GM18907 (cell line): Measurements from ENCODE around the gene NPAS1.
"Not testable (repeated sequence)": the region's sequence is repeated elsewhere in the genome, so short reads cannot be mapped to it uniquely, and the experiment has no call there.

Source experiments
- ATAC-seq: cut with Tn5 transposase; IDR thresholded peaks from one replicate; pipeline ENCODE4 v1.9.1; 2021; ENCODE audit warnings: mild to moderate bottlenecking, moderate library complexity; ENCODE audit not compliant: unreplicated experiment

Gene NPAS1

DNA sequence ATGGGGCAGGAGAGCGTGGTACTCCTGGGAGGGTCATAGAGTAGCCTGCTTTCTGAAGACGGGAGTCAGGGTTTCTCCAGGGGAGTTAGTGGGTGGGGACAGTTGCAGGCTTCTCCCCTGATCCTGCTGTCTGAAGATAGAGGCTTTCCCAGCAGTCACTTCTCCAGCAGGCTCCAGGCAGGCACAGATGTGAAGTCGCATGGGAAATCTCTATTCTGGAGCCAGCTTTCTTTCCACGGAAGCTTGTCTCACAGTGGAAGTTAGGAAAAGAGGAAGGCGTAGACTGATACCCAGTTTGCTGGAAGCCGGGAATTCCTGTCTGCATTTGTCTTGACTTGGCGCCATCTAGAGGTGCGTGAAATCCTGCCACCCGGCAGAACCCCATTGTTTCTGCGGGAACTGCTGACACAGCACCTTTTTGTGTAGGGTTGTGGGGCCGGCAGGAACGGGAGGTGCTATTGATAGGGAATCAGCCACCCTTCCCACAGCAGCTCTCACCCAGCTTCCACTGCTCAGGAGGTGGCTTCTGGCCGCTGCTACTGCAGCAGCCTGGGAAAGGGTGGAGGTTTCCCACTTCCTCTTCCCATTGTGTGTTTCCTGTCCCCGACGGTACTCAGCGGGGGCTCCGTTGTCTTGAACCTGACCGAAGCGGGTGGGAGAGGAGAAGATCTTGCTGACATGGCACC is 28.5 kb upstream of the NPAS1 start:
- no peak for ATAC-seq

DNA sequence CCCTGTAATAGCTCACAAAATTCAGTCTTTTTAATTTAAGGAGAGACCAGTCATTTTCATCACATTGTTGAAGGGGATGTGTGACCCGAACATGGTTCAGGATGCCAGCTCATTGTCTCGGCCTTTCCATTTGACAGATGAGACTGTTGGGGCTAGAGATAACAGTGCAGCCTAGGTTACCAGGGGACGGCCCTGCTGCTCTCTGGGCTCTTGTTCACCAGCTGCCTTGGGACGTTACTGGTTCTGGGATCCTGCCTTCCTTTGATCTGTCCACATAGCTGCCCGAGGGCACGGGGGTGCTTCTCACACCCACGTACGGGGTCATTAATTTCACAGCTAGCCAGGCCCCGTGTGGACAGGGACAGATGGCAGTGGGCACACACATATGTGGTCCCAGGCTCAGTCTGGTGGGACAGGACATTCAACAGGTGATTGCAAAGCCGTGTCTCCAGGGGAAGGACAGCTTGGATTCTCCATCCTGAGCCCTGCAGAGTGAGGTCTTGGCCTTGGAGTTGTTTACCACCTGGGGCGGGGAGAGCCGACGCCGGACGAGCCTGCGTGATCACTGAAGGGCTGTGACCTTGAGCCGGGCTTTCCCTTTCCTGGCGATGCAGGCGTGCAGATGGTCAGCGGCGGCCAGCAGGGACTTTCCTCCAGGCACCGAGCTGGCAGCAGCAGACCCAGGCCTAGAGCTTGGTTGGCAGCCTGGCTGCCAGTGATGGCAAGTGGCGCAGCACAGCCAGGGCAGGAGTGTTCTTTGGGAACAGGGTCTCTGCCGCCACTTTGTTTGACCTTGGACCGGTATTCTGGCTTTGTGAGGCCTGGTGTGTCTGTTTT is 26.7 kb upstream of the NPAS1 start:
- no peak for ATAC-seq

DNA sequence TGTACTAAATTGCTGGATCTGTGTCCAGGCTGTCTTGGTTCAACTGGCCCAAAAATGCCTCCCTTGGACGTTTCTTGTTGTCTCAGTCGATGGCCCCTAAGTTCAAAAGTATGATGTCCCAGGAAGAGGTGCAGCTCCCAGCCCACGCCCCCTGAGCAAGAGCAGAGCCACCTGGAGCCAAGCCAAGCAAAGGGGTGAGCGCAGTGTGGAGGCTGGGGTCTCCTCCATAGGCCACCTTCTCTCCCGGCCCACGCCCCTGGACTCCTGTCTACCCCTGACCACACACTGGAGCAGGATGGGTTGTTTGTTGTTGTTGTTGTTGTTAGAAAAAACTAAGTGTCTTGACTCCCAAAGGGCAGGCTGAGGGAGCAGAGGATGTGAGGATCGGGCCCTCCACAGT is 26.0 kb upstream of the NPAS1 start:
- ATAC-seq: no peak

DNA sequence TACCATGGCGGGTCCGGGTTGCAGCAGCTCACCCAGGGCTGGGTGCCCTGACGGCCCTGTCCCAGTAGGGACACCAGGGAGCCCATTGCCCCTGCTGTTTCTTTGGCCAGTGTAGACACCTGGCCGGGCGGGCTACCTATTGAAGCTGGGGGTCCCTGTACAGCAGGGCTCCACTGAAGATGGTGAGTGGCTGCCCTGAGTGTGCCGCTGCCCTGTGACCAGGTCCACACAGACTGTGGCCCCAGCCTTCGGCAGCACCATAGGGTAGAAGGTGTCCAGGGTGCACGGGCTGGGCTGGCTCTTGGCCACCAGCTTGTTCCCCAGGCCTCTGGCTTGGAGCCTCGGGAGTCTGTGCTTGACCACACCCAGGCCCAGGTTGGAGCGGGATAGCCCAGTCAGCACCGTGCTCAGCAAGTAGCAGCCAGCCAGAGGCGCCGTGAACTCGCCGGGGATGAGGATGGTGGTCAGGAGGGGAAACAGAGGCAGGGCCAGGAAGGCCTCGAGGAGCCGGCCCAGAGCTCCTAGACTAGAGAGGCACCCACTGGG is 25.4 kb upstream of the NPAS1 start:
- no peak for ATAC-seq

DNA sequence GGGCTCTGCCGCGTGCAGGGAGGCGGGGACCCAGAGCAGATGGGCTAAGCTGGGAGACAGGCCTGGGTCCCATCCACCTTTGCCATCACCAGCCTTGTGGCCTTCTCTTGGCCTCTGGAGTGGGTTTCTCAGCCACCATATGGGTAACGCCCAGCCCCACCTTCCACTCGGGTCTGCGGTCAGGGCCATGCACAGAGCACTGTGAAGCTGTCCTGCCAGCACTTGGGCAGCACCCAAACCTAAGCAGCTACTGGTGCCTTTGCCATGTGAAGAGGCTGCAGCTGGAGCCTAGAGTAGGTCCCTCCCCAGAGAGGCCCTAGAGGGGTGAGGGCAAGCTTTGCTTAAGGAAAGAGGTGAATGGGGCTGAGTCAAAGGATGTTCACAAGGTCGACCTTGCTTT is 24.1 kb upstream of the NPAS1 start:
- ATAC-seq: no peak

DNA sequence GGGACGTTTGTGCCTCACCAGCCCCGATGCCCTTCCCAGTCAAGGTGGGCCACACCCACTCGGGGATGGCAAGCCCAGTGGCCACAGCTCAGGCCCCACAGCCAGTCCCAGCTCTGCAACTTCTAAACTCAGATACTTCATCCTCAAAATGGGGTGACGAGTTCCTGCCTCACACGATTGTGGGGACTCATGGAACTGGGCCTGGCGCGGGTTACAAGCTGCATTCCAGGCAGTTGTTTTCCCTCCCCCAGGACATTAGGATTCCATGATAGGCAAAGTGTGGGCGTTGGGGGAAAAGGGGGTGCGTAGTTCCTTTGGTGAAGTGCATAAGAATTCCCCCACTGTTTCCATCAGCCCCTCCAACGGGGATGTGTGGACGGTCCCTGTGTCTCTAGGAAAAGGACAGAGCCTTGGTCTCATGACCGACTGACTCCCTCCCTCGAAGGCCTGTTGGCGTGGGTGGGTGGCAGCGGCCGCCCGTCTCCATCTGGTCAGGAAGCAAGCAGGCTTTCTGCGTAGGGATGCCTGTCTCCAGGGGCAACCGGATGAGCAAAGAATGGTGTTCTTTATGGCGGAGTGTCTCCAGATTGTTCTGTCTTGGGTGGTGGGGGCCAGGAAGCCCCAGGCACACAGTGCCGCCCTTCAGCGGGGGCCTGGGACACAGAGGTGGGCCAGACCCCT is 21.1 kb upstream of the NPAS1 start:
- no peak for ATAC-seq

DNA sequence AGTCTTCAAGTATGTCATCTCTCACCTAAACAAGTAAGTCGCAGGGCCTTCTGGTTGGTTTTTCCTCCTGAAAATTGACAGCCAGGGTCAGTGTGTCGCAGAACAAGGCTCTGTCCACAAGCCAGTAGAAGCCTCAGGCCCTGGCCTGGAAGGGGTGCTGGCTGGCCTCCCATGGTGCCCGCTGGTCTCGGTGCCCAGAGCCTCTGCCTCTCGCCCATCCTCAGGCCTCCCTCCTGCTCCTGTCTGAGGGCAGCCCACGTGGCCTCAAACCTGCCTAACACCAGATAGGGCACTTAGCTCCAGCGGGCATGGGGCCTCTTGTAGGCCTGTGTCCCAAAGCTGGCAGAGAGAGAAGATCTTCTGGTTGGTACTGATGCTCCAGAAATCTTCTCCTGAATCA is 20.3 kb upstream of the NPAS1 start:
- ATAC-seq: no peak

DNA sequence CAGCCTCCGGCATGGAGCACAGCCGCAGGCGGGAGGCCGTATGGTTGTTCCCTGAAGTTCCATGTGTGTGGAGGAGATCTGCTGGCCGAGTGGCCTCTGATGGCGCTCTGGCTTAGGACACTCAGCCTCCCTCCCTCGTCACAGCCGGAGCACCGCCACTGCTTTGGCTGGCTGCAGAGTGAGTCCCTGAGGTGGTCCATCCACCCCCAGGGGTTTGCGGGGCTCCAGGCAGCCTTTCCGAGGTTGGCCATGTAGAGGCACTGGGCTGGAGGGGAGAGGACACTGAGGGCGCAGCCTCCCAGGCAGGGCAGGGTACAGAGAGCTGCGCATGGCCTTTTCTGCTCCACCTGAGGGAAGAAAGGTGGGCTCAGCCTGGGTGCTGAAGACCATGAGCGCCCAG is 19.8 kb upstream of the NPAS1 start:
- ATAC-seq: no peak

DNA sequence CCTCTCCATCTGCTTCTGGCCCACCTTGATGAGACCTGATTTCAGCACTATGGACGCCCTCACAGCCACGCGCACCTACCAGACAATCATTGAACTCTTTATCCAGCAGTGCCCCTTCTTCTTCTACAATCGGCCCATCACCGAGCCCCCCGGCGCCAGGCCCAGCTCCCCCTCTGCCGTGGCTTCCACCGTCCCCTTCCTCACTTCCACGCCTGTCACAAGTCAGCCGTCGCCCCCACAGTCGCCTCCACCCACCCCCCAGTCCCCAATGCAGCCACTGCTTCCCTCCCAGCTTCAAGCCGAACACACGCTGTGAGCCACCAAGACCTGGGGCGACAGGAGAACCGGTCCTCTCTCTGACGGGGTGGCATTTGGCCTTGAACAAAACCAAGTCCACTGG is 19.3 kb upstream of the NPAS1 start:
- ATAC-seq: no peak

DNA sequence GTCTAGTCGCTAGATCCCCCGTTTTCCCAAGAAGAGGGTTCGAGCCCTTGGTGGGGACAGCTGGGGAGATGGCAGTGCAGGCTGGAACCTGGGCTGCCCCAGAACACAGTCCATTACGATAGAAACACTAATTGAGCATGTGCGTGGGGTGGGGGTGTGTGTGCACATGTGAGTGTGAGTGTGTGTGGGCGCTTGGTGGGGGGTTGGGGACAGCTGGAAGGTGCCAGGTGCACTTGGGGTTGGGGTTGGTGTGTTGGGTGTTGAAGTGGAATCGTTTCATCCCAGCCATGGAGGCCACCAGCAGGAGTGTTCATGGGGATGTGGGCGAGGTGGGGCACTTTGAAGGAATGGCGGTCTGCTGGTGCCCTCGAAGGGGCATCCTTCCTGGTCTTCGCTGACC is 18.1 kb upstream of the NPAS1 start:
- ATAC-seq: no peak

DNA sequence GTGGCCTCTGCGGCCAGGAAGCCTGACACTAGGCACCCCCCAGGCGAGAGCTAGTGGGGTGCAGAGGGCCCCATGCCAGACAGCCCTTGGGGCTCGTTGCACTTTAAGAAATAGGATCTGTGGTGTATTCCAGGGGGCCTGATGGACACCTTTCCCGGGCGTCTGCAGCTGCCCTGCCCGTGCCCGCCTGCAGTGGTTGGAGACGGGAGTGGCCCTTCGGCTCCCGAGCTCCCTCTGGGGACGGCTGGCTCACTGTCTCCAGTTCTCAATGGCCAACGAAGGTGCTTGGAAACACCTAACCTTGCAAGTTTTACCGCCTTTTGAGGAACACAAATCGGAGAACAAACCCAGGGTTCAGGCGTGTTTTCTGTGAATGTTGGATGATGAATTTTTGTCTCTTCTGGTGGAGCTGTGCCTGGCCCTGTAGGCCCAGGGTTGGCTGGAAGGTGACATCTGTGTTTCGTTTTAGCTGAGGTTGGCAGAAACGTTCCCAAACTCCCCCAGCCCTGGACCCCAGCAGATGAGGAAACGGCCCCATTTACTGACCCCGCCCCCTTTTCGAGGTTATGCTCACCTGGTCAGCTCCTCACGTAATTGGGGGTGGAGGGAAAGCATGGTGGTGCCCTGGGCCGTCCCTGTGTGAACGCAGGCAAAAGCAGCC is 17.4 kb upstream of the NPAS1 start:
- ATAC-seq: no peak

DNA sequence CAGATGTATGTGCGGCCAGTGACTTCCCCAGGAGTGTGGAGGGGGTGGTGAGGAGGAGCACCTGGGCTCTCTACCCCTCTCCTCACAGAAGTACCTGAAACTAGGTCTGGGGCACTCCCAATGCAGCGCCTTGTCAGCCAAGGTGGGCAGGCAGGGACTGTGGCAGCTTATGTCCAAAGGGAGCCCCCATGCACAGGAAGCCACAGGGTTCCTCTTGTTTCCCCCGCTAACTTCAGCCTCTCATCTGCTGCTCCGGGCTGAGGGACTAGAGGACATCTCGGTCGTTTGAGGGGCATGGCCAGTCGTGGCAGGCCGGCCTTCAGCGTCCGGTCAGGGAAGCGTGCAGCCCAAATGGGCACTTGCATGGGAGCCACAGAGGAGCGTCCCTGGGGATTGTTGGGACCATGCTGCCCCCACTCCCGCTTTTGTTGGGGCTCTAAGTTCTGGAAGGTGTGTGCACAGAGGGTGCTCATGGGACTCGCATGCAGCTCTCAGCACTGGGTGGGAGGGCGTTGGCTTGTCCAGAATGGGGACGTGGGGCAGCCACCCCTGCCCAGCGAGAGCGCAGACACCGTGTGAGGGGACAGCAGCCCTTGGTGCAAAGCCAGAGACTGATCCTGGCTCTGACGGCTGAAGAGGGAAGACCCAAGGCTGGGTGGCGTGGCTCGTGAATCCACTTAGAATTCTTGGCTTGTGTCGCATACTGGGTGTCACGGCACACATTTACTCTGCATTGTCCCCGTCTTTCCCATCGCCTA is 16.6 kb upstream of the NPAS1 start:
- no peak for ATAC-seq

DNA sequence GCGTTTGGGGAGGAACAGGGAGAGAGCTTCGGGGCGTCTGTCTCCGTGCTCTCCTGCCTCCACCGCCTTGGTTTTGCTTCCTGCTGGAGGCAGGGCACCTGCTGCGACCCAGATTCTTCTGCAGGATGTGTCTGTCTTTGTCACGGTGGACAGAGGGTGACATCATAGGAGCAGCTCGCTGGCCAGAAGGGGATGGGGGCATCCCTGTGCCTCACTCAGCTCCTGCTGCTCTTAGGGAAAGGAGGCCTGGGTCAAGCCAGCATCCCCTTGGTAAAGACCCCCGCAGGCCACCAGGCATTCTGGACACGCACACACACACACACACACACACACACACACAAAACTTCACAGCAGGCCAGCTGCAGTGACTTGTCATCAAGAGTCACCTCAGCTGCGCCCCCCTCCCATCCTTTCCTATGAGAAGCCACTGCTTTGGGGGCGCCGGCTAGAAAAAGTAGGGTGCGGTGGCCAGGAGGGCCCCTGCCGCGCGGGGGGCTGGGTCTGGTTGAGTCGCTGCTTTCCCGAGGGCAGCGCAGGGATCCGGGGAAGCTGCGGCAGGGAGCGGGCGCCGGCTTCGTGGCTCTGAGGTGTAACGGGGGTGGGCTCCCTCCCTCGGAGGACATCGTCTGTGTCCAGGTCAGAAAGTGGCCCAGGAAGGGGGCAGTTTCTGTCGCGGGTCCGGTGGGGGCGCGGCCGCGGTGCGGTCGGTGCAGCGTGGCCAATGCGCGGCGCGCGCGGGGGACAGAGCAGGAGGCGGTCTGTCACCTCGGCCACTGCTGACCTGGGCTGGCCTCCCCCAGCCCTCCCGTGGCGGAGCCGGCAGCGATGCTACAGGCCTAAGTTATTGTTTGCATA is 15.8 kb upstream of the NPAS1 start:
- ATAC-seq: no peak

DNA sequence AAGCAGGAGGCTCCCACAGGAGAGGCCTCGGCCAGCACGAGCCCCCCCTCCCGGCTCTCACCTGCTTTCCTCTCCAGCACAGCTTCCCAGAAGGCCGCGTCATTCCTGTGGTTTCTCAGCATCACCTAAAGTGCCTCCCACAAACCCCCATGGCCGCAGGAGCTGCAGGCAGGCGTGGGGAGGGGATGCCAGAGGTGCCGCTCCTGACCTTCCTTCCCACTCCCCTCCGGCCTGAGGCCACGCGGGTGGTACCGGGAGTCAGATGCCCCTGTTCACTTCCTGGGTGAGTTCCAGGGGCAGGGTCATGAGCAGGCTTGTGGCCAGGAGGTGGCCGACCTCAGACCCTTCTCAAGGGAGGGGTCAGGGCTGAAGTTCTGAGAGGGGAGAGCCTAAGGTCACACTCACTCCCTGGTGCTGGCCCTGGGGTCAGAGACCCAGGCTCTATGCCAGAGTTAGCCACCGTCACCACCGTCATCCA is 14.4 kb upstream of the NPAS1 start:
- no peak for ATAC-seq

DNA sequence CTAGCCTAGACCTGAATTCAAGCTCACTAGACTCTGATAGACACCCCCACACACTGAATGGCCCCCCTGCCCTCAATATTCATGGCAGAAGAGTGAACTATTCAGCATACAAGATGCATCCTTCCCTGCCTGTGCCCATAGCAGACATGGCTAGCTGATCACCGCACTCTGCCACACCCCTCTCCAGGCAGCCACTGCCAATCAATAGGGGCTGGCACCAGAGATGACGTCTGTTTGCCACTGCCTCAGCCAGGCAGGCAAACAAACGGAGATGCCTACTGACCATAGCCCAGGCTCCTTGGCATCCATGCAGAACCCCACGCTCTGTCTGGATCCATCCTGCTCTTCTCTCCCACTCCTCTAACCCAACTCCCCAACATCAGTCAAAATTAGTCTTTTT is 13.8 kb upstream of the NPAS1 start:
- ATAC-seq: no peak

DNA sequence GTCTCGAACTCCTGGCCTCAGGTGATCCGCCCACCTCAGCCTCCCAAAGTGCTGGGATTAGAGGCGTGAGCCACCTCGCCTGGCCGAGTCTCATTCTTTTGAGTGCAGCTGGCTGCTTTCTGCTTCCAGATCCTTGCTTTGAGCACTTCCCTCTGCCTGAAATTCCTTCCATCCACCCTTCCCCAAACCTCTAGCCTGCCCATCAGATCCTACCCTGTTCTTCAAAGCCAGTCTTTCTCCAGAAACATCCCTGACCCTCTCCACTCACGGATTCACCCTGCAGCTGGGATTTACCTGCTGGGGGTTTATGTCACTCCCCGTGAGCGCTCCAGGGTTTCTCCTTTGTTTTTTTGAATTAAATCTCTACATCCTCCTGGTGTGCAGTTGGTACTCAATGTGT is 13.1 kb upstream of the NPAS1 start:
- ATAC-seq: no peak

DNA sequence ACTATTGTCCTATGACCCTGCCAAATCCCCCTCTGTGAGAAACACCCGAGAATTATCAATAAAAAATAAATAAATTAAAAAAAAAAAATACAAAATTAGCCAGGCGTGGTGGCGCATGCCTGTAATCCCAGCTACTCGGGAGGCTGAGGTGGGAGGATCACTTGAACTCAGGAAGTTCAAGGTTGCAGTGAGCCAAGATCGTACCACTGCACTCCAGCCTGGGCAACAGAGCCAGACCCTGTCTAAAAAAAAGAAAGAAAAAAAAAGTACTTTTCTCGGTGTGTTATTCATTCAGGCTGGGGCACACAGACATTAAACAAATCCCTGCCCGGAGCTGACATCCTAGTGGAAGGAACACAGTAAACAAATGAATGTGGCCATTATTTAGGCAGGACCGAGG is 9.1 kb upstream of the NPAS1 start:
- ATAC-seq: not testable (repeated sequence)

DNA sequence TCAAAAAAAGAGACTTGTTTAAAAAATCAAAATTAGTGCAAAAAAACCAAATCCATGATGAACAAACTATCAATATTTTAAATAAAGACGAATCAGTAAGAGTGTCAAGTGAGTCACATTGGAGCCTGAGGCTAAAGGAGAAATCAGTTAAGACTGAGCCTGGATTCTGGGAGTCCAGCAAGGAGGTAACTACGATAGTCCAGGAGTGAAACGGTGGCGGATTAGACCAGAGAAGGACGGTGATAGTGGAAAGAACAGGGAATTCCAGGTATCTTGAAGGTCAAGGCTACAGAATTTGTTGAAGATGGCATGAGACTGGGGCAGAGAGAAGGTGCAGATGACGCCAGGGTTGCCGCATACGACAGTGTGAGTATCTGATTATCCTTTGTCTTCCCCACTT is 7.0 kb upstream of the NPAS1 start:
- ATAC-seq: no peak

DNA sequence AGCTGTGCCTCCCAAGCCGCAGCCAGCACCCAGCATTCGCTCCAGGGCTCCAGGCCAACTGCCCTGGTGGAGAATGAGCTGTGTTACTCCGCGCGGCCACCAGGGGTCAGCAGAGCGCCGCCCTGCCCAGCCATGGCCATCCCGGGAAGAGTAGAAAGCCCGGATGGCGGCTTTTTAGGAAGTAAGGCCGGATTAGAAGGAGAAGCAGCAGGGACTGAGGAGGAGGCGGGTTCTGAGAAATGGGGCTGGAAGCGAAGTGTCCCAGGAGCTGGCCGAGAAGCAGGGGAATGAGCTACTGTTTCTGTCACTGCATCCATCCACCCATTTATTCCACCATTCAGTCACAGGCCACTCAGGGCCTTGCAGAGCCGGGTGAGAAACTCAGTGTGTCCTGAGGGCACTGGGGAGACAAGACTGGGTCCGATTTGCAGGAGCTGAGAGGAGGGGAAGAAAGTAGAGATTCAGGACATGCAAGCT is 6.6 kb upstream of the NPAS1 start:
- no peak for ATAC-seq
